DND-41 (cell line): ENCODE data around the gene CAMSAP2.

Experiments
- EZH2 ChIP-seq: IDR thresholded peaks from 3 replicates; pipeline ENCODE4 v1.6.1; 2012; ENCODE audit warnings: borderline replicate concordance, low read depth, mild to moderate bottlenecking, moderate library complexity, low read length, inconsistent platforms; ENCODE audit not compliant: severe bottlenecking
- TF ChIP-seq, protein P1 (sequence below): IDR thresholded peaks from 2 replicates; pipeline ENCODE4 v1.5.1; 2012; ENCODE audit warnings: borderline replicate concordance, low read length, moderate library complexity, mild to moderate bottlenecking; ENCODE audit not compliant: poor library complexity, severe bottlenecking; ENCODE audit errors: extremely low read depth

DNA sequence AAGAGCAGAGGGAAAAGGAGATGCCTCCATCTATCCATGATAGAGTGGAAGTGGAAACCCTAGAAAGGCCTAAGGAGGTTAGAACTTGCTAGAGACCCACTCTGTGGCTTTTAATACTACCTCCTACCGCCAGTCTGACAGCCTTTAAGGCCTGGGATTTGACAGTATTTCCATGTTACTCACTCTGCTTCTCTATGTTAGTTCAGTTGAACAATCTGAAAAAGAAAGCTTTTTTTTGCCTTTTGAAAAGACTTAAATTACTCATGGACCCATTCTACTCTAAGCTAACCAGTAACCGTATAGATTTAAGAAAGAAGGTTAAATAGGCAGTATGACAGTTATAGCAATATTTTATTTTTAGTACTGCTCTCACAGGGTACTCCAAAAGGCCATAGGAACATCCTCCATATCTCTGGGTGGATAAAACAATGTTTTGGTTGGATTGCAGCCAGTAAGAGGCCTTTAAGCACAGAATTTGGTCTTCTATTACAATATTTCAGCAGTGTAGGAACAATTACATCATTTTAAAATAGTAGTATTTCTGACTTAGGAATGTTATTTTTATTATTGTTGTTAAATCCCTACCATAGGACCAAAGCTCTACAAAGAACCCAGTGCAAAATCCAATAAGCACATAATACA, 118.1 kb downstream of the CAMSAP2 start:
- TF ChIP-seq, protein P1, sequence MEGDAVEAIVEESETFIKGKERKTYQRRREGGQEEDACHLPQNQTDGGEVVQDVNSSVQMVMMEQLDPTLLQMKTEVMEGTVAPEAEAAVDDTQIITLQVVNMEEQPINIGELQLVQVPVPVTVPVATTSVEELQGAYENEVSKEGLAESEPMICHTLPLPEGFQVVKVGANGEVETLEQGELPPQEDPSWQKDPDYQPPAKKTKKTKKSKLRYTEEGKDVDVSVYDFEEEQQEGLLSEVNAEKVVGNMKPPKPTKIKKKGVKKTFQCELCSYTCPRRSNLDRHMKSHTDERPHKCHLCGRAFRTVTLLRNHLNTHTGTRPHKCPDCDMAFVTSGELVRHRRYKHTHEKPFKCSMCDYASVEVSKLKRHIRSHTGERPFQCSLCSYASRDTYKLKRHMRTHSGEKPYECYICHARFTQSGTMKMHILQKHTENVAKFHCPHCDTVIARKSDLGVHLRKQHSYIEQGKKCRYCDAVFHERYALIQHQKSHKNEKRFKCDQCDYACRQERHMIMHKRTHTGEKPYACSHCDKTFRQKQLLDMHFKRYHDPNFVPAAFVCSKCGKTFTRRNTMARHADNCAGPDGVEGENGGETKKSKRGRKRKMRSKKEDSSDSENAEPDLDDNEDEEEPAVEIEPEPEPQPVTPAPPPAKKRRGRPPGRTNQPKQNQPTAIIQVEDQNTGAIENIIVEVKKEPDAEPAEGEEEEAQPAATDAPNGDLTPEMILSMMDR = no peak
- TF ChIP-seq EZH2 = no peak
